RWPE1 (cell line): ENCODE results near the gene CHAC1.

Experiments used
- CTCF ChIA-PET: fragments of 350-600 bp; sonication (Branson Sonifier 250); formaldehyde crosslinking; extraction: SDS; loops from one replicate; lab custom pipeline; 2021; lab: Yijun Ruan, JAX
- POLR2A ChIA-PET: fragments of 400-600 bp; formaldehyde crosslinking; extraction: SDS; loops from one replicate; lab custom pipeline; 2020; ENCODE audit warnings: antibody characterized with exemption; ENCODE audit not compliant: low non-redundant PET; lab: Yijun Ruan, JAX
- DNase-seq: peaks from one replicate; pipeline ENCODE4 v3.0.0; 2012; ENCODE audit warnings: low spot score
- H3K27ac ChIP-seq: fragments of 450-650 bp; 2 replicates; pipeline ENCODE4 v1.5.1; 2017
- TF ChIP-seq, protein P1 (sequence below): fragments of 450-650 bp; conservative IDR thresholded peaks from 2 replicates; pipeline ENCODE4 v1.5.1; 2017; ENCODE audit warnings: low read depth, mild to moderate bottlenecking

The CHAC1 gene

DNA sequence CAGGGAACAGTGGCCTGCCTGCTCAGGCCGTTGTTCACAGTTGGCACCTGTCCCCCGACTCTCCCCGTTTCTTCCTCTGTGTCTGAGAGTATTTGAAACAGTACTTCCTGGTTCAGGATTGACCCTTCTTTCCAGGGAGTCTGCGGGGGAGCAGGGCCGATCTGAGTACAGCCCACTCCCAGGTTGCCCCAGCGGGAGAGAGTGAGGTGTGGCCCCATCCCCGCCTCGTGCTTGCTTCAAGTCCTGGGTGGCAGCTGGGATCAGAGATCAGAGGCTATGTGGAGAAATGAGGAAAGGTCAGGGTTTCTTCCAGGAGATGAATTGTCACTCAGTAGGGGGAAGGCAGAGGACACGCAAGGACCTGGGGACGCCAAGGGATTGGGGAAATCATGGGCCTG, 30.7 kb upstream of the CHAC1 start:
- ChIA-PET POLR2A (no interaction called here), CTCF (interaction anchor here (1.0 kb wide), 1 partner anchor 19 kb away, joined by 3 read pairs; no protein-coding TSS in a partner anchor)
- H3K27ac ChIP-seq = no peak overlapping the region
- no peak for DNase-seq
- TF ChIP-seq, protein P1, sequence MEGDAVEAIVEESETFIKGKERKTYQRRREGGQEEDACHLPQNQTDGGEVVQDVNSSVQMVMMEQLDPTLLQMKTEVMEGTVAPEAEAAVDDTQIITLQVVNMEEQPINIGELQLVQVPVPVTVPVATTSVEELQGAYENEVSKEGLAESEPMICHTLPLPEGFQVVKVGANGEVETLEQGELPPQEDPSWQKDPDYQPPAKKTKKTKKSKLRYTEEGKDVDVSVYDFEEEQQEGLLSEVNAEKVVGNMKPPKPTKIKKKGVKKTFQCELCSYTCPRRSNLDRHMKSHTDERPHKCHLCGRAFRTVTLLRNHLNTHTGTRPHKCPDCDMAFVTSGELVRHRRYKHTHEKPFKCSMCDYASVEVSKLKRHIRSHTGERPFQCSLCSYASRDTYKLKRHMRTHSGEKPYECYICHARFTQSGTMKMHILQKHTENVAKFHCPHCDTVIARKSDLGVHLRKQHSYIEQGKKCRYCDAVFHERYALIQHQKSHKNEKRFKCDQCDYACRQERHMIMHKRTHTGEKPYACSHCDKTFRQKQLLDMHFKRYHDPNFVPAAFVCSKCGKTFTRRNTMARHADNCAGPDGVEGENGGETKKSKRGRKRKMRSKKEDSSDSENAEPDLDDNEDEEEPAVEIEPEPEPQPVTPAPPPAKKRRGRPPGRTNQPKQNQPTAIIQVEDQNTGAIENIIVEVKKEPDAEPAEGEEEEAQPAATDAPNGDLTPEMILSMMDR = no peak

DNA sequence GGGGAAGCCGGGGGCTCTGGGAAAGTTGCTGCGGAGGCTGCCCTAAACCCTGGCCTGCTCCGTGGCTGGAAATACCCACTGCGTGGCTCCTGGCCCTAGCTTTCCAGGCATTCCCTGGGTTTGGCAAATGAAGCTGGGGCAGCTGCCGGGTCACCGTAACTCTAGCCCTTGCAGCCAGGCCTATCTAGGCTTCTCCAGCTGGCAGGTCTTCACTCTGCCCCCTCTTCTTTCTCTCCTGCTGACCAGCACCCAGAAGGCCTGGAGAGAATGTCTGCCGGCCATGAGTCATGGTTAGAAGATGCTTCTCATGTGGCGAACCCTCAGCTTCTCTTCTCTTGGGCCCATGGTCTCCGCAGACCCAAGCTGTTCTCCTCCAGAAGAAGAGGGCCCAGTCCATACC, 29.7 kb upstream of the CHAC1 start:
- CTCF ChIA-PET = interaction anchor here (0.6 to 1.3 kb wide), 4 partner anchors 18 to 112 kb away, joined by 3 to 4 read pairs (median 4); no protein-coding TSS in a partner anchor
- POLR2A ChIA-PET = no interaction called here
- H3K27ac ChIP-seq = no peak overlapping the region
- TF ChIP-seq, protein P1 = no peak
- no peak for DNase-seq

DNA sequence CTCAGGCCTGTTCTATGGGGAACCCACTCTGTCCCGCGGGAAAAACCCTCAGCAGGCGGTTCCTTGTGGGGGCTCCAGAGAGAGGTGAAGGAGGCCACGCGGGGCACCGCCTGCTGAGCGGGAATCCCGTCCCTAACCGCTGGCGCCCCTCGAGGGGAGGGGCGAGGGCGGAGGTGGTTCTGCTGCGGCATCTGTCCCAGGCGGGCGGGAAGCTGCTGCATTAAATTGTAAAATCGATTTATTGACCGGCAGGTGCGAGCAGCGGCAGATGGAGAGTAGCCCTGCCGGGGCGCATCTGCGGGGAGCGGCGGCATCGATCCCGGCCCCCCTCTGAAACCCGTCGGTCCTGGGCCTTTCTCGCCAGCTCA, 27.8 kb upstream of the CHAC1 start:
- POLR2A ChIA-PET = no interaction called here

DNA sequence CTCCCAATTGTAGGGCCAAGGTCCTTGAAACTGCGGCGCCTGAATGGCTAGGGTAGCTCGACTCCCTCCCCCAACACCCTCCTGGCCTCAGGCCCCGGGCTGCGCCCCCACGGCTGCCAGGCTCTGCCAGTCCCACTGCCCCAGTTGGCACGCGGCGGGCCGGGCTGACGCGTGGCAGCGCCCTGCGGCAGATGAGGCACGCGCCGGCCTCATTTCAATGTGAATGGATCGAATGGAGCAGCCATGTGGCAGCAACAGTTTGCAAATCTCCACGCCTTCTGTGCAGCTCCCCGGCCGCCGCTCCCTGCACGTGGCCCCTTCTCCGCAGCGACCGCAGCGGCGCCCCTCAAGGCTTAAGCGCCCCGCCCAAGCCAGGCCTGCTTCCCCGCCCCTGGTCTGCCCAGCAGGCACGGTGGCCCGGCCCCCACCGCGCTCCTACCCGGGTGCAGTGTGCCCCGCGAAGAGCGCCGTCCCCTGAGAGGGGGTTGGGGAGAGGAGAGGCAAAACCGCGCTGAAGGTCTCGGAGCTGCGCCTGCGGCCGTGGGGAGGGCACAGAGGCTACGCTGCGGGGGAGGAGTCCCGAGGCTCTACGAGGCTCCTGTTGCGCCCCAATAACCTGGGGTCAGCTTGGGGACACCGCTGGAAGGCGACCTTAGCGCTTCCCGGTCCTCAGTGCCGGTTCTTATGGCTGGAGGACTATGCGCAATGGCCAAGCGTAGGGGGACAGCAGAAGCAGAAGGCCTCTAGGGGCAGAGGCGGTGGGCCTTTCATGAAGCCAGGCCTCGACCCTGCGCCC, 27.2 kb upstream of the CHAC1 start:
- TF ChIP-seq, protein P1 = no peak
- CTCF ChIA-PET = interaction anchor here (0.5 to 1.6 kb wide), 4 partner anchors 16 to 41 kb away, joined by 3 to 10 read pairs (median 3); partner anchors contain the start of gene VPS18
- DNase-seq = no peak
- no peak overlapping the region for H3K27ac ChIP-seq
- POLR2A ChIA-PET = no interaction called here

More for the DNA sequence above, 27.8 kb upstream of the CHAC1 start:
- CTCF ChIA-PET = interaction anchor here (0.5 to 1.6 kb wide), 4 partner anchors 17 to 42 kb away, joined by 3 to 10 read pairs (median 3); partner anchors contain the start of gene VPS18
- TF ChIP-seq, protein P1 = no peak
- DNase-seq = no peak
- no peak overlapping the region for H3K27ac ChIP-seq

- POLR2A ChIA-PET = no interaction called here
- no peak for DNase-seq
- TF ChIP-seq, protein P1 = no peak
- no peak overlapping the region for H3K27ac ChIP-seq
- CTCF ChIA-PET = interaction anchor here (0.7 to 1.6 kb wide), 3 partner anchors 20 to 30 kb away, joined by 4 to 10 read pairs (median 6); no protein-coding TSS in a partner anchor
Measured at GRCh38 chr15:40926659-40927494, 26.4 kb upstream of the CHAC1 start.

- ChIA-PET POLR2A (no interaction called here), CTCF (interaction anchor here (0.7 to 1.9 kb wide), 4 partner anchors 20 to 30 kb away, joined by 4 to 7 read pairs (median 6); no protein-coding TSS in a partner anchor)
- no peak for DNase-seq
- TF ChIP-seq, protein P1 = no peak
- H3K27ac ChIP-seq = no peak overlapping the region
Measured at GRCh38 chr15:40927495-40927872, 25.8 kb upstream of the CHAC1 start.
